ENCODE data around the gene CUL5.

DNA sequence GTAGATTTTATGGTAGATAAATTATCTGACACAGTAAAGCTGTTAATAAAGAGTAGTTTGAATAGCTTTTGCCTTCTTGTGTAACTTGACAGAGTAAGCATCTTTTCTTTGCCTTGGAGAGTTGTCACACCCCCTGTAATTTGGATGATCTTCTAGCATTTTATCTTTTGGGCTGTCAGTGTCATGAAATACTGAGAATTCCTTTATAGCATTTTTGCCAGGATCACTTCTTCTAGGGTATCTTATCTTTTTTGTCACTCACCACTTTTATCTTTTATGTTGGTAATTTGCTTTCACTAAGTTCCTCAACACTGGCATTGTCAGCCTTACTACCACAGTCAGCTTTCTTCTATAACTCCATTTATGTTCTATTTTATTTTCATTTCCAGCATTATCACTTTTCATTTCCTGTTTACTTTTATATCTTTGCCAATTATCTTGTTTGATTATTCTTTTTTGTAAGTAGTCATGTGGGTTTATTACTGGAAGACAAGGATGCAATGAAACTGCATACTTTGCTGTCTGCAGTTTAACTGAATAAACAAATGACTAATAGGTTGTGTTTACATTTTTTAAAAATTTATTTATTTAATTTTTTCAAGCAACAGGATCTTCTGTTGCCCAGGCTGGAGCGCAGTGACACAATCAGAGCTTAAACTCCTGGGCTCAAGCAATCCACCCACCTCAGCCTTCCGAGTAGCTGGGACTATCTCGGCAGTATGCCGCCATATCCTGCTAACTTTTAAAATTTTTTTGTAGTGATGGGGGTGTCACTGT lies 84.6 kb downstream of the CUL5 start:
- no peak for TF ChIP-seq CTCF (conservative IDR thresholded peaks at IDR 0.05; ENCODE audit: low read length)
- no peak for TF ChIP-seq EZH2phosphoT487 (IDR thresholded peaks at IDR 0.05; ENCODE audit: borderline replicate concordance, low read depth, low read length)
